Peyer's patch (tissue), 4 donors: ENCODE results near the gene KLHL25. TPM values are rescaled to one million over a fixed set of nuclear protein-coding genes. Genes with fewer than 3 reads are reported as not detected.

Experiments
- DNase-seq, 3 donors: peaks; one replicate each; pipeline ENCODE4 v3.0.0-alpha.2; 2017 to 2019
- H3K27ac ChIP-seq, 4 donors: fragments of 200-600 bp; sonication (generic); one replicate each; pipeline ENCODE4 v1.5.1; 2016 to 2019
- H3K27me3 ChIP-seq, 2 donors: fragments of 200-600 bp; sonication (generic); one replicate each; pipeline ENCODE4 v1.5.1; 2019
- H3K36me3 ChIP-seq, 3 donors: fragments of 200-600 bp; sonication (generic); one replicate each; pipeline ENCODE4 v1.5.1; 2016 to 2019
- H3K4me1 ChIP-seq, 4 donors: fragments of 200-600 bp; sonication (generic); one replicate each; pipeline ENCODE4 v1.5.1; 2016 to 2019
- H3K4me3 ChIP-seq, 4 donors: fragments of 200-600 bp; sonication (generic); 1 replicate in 3 of 4; 2 replicates in 1 of 4; pipeline ENCODE4 v1.5.1; 2016 to 2019; ENCODE audit warnings: mild to moderate bottlenecking in 1 of 4
- H3K9me3 ChIP-seq, 4 donors: fragments of 200-600 bp; sonication (generic); one replicate each; pipeline ENCODE4 v1.5.1; 2016 to 2019; ENCODE audit warnings: mild to moderate bottlenecking in 1 of 4
- CTCF ChIP-seq, 6 experiments: fragments of 450-650 bp in 4 of 6; fragments of 200-600 bp in 2 of 6; sonication (generic) in 1 of 6; IDR thresholded peaks; one replicate each; pipeline ENCODE4 v1.5.1; 2017 to 2019; ENCODE audit warnings: antibody characterized with exemption in 6 of 6, mild to moderate bottlenecking in 3 of 6, moderate library complexity in 1 of 6
- POLR2A ChIP-seq, 2 donors: fragments of 450-650 bp; IDR thresholded peaks; one replicate each; pipeline ENCODE4 v1.5.1; 2017; ENCODE audit warnings: antibody characterized with exemption in 2 of 2, mild to moderate bottlenecking in 2 of 2, moderate library complexity in 2 of 2
- total RNA-seq, 4 donors: library from RNA; depleted of rRNA; stranded (reverse); fragments of >200 nt; gene quantifications; one replicate each; pipeline ENCODE4 v1.1.0, GENCODE V29; 2016

The KLHL25 gene
- total RNA-seq, 4 donors from 2014 or later = 9.9 to 23.6 (median 17.2) TPM

DNA sequence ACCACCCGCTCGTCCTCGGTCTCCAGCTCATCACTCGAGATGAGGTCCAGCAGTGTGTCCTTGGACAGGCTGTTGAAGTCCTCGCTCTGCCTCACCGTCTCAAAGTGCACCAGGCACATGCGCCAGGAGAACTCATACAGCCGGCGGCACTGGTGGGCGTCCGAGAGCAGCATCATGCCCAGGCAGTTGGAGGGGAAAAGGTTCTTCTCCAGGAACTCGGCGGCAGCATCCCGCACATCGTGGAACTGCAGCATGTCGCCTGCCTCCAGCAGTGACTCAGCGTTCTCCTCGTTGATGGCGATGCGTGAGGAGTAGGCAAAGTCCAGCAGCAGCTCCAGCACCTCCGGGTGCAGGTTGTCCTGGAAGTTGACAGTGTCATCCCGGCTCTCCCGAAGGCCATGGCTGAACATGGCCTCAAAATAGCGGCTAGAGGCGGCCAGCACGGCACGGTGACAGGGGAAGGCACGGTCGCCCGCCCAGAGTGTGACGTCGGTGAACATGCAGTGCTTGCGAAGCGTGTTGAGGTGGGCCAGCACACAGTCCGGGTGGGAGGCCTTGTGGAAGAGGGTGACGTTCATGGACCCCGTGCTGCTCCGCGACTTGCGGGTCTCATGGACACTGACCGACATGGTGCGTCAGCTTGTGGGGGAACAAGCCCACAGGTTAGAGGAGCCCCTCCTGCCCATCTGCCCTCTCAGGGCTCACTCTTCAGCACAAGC, 25.4 kb downstream of the KLHL25 start:
- Histone ChIP-seq H3K9me3 (no peaks in the 10 kb centered on the region), H3K36me3 (peaks cover 0 to 4% (median 0%) of the 10 kb centered on the region in 3 donors), H3K27me3 (no peaks in the 10 kb centered on the region), H3K4me3 (no peak overlapping the region), H3K4me1 (no peaks in the 10 kb centered on the region), H3K27ac (no peak overlapping the region)
- TF ChIP-seq POLR2A (IDR thresholded peaks at IDR 0.05) = no peak
- no peak for TF ChIP-seq CTCF (IDR thresholded peaks at IDR 0.05)
- no peak for DNase-seq

GRCh38 chr15:85768595-85769168, 26.0 kb downstream of the KLHL25 start:
- DNase-seq = peak in 1 of 3 donors; percentile 30
- H3K9me3 ChIP-seq = no peaks in the 10 kb centered on the region
- no peaks in the 10 kb centered on the region for H3K27me3 ChIP-seq
- H3K4me3 ChIP-seq = no peak overlapping the region
- peaks cover 0 to 4% (median 0%) of the 10 kb centered on the region in 3 donors for H3K36me3 ChIP-seq
- H3K27ac ChIP-seq = no peak overlapping the region
- TF ChIP-seq POLR2A (IDR thresholded peaks at IDR 0.05) (no peak), CTCF (IDR thresholded peaks at IDR 0.05) (no peak)
- H3K4me1 ChIP-seq = no peaks in the 10 kb centered on the region

- Histone ChIP-seq H3K27me3 (no peaks in the 10 kb centered on the region), H3K36me3 (peaks cover 0 to 4% (median 0%) of the 10 kb centered on the region in 3 donors), H3K4me3 (no peak overlapping the region), H3K4me1 (no peaks in the 10 kb centered on the region), H3K9me3 (no peaks in the 10 kb centered on the region), H3K27ac (no peak overlapping the region)
- TF ChIP-seq CTCF (IDR thresholded peaks at IDR 0.05) = no peak
- TF ChIP-seq POLR2A (IDR thresholded peaks at IDR 0.05) = no peak
- no peak for DNase-seq
Observed at GRCh38 chr15:85767785-85768529, 26.8 kb downstream of the KLHL25 start.

- Histone ChIP-seq H3K36me3 (peaks cover 0 to 4% (median 0%) of the 10 kb centered on the region in 3 donors), H3K9me3 (no peaks in the 10 kb centered on the region), H3K27me3 (no peaks in the 10 kb centered on the region), H3K27ac (no peak overlapping the region), H3K4me1 (peaks cover 0 to 5% (median 0%) of the 10 kb centered on the region in 4 donors), H3K4me3 (no peak overlapping the region)
- no peak for DNase-seq
- TF ChIP-seq CTCF (IDR thresholded peaks at IDR 0.05) = no peak
- TF ChIP-seq POLR2A (IDR thresholded peaks at IDR 0.05) = no peak
Observed at GRCh38 chr15:85766001-85766831, 28.5 kb downstream of the KLHL25 start.

DNA sequence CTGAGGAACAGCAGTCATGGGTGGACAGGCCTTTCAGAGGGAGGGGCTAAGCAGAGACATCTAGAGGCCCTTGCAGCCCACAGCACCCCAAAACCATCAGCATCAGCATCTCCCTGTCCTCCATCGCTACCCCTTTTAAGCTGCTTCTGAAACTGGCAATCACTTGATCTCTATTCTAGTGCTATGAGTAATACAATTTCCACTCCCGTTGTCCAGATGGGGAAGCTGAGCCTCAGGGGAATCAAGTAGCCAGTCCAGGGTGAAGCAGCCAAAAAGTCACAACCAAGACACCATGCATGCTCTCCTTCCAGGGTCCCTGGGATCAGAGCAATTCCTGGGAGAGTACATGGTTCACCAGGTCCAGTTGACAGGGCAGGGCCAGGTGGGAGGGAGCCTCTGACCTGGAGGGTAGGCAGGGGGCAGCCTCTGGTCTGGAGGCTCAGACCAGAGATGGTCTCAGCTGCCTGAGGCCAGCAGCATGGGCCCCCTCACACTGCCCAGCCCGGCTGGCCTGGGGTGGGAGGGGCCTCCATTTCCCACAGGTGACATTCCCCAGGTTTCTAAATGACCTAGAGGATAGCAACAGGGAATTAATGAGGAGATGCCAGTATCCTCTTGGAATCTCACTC, 30.0 kb downstream of the KLHL25 start:
- H3K36me3 ChIP-seq = peaks cover 0 to 17% (median 0%) of the 10 kb centered on the region in 3 donors
- H3K27me3 ChIP-seq = no peaks in the 10 kb centered on the region
- no peak for DNase-seq
- no peak overlapping the region for H3K27ac ChIP-seq
- no peak for TF ChIP-seq POLR2A (IDR thresholded peaks at IDR 0.05)
- TF ChIP-seq CTCF (IDR thresholded peaks at IDR 0.05) = no peak
- H3K4me3 ChIP-seq = no peak overlapping the region
- H3K4me1 ChIP-seq = peaks cover 0 to 5% (median 0%) of the 10 kb centered on the region in 4 donors
- no peaks in the 10 kb centered on the region for H3K9me3 ChIP-seq
